ENCODE results near the gene AP4M1.

Gene AP4M1, protein sequence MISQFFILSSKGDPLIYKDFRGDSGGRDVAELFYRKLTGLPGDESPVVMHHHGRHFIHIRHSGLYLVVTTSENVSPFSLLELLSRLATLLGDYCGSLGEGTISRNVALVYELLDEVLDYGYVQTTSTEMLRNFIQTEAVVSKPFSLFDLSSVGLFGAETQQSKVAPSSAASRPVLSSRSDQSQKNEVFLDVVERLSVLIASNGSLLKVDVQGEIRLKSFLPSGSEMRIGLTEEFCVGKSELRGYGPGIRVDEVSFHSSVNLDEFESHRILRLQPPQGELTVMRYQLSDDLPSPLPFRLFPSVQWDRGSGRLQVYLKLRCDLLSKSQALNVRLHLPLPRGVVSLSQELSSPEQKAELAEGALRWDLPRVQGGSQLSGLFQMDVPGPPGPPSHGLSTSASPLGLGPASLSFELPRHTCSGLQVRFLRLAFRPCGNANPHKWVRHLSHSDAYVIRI

DNA sequence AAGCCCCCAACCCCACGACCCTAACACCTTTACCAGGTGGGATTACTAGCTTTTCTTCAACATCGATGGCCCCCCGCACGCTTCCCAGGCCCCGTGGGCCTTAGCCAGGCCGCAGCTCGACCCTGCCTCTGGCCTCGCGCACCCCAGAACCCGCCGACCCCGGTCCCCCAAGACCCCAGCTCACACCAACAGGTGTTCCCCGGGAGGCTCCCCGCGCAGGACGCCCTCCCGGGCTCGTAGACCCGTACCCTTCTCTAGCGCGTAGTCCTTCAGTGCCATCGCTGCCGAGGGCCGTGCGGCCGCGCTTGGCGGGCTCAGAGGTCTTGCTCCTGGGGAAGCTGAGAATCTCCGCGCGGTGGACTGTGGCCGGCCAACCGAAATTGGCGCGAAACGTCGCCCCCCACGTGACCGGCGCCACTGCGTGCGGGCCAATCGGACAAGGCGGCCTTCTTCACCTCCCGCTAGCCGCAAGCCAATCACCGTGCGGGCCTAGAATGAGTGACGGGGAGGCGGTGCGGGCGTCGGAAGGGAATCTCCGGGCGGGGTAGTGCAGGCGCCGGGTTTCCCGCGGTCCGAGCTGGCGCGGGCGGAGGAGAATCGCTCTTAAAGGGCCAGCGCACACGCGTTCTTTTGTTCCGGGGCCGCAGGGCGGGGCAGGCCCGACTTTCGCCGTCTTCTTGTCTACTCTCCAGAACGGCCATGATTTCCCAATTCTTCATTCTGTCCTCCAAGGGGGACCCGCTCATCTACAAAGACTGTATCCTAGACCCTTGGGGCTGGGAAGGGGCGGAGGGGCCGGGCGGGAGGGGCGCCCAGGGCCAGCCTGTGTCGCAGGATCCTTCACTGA lies at the start of gene AP4M1, which contains the start of gene MCM7:
AP4M1 (plus strand) TSS at position 628 of the 847 bp plus-strand sequence; CDS start at position 700, 72 bp downstream.
MCM7 (minus strand) TSS at position 382 of the 847 bp plus-strand sequence; CDS start at position 279, 103 bp downstream.
- DNase-seq (ENCODE audit: low spot score), result peak; percentile 98

DNA sequence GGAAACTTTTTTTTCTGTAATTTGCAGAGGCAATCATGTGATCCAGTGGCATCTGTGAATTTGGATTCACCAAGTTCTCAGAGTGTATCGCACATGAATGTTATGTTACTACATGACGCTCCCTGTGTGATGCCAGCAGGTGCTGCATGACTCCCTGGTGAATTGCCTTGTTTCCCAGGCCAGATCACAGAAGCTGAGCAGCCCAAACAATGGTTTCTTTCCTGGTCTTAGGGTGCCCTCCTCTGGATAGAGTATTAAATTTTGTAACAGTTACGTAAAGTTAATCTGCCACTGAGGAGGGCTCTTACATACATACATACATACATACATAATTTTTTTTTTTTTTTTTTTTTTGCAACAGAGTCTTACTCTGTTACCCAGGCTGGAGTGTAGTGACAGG lies 48.2 kb upstream of the AP4M1 start:
- peak; percentile 77 for DNase-seq (ENCODE audit: low spot score)

- DNase-seq (ENCODE audit: low spot score), result no peak
Observed at GRCh38 chr7:100057006-100057405, 44.4 kb upstream of the AP4M1 start.

DNA sequence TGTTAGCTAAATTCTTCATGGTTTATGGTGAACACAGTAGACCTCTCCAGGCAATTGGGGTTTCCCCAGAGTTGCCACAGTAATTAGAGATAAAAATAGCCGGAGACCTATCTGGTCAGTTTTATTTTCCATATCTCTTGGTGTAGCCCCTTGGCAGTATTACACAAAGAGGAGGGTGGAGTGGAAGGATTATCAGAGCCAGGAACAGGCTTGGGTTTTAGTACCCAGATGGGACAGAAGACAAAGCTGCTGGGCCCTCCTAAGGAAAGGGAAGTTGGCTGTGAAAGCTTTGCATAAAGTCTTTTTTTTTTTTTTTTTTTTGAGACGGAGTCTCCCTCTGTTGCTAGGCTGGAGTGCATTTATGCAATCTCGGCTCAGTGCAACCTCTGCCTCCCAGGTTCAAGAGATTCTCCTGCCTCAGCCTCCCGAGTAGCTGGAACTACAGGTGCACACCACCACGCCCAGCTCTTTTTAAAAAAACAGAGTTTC lies 42.1 kb upstream of the AP4M1 start:
- DNase-seq (ENCODE audit: low spot score), result no peak

DNA sequence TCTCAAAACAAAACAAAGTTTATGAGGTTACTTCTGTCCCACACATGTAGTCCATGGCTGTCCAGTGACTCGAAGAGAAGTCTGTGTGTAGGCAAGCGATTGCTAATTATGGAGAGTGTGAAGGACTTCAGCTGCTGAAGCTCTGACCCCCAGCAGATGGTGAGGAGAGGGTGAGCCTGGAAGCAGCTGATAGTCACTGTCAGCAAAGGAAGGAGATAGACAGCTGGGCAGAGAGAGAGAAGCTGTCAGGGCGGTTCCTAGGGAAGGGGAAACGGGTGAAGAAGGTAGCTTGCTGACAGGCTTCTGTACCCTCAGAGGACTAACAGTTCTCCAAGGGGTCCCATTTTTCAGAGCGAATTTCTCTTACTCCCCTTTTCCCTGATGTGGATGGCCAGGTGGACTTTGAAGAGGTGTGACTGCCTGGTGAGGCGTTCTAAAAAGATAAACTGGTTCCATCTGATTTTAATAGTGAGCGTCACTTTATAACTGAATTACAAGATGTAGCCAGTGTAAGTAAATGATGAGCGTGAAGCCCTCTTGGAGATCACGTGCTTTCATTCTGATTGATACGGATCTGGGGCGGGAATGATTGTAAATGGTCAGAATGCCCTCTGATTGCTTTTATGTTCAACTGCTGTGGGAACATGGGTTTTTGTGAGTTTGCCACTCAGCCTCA lies 39.8 kb upstream of the AP4M1 start:
- no peak for DNase-seq (ENCODE audit: low spot score)

GRCh38 chr7:100063376-100063775 lies 38.1 kb upstream of the AP4M1 start:
- DNase-seq (ENCODE audit: low spot score), result no peak

GRCh38 chr7:100064162-100064561 lies 37.3 kb upstream of the AP4M1 start:
- no peak for DNase-seq (ENCODE audit: low spot score)

GRCh38 chr7:100065452-100066186 lies 35.8 kb upstream of the AP4M1 start:
- peak; percentile 35 for DNase-seq (ENCODE audit: low spot score)

DNA sequence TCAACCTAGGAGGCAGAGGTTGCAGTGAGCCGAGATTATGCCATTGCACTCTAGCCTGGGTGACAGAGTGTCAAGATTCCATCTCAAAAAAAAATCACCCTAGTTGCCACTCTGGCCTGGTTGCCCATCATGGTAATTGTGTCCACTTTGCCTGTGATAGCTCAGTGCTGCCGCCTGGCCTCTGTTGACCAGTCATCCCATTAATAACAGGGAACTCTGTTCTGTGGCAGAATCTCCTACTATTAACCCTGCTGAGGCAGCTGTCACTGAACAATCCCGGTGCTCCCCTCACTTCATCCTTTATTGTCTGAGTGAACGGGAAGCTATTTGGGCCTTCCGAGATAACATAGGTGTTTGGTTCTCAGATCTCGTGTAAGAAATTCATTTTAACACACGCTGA lies 34.5 kb upstream of the AP4M1 start:
- no peak for DNase-seq (ENCODE audit: low spot score)

DNA sequence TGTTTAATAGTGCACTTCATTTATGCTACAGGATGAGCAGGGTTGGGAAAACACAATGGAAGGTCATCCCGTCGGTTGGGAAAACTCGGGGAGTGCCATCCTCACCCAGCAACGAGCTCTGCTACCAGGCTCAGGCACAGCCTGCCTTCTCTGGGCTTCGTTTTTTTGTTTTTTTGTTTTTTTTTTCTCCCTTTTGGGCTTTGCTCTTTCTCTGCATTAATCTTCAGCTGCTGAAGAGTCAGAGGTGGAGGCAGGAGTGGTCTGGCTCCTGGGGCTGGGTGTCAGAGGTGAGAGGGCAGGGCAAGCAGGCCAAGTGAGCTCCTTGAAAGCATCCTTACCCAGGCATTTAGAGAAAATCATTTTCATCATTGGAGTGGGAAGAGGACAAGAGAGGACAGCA lies 31.5 kb upstream of the AP4M1 start:
- no peak for DNase-seq (ENCODE audit: low spot score)

GRCh38 chr7:100071018-100071723 lies 30.3 kb upstream of the AP4M1 start:
- no peak for DNase-seq (ENCODE audit: low spot score)

DNA sequence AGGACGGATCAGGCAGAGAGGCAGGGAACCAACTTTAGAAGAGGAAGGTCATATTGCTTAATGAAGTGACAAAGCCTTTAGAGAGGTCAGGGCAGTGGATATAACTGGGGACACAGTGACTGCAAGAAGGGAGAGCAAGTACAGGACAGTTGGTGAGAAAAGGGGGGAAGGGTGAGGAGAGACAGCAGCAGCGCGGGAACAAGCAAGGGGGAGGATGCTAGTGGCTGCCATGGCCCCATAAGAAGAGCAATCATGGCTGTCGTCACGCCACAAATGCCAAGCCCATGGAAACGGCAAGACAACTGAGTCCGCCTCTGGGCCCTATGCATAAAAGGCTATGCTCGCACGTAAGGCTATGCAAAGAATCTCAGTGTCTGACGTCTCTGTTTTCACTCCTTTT lies 29.0 kb upstream of the AP4M1 start:
- no peak for DNase-seq (ENCODE audit: low spot score)

DNA sequence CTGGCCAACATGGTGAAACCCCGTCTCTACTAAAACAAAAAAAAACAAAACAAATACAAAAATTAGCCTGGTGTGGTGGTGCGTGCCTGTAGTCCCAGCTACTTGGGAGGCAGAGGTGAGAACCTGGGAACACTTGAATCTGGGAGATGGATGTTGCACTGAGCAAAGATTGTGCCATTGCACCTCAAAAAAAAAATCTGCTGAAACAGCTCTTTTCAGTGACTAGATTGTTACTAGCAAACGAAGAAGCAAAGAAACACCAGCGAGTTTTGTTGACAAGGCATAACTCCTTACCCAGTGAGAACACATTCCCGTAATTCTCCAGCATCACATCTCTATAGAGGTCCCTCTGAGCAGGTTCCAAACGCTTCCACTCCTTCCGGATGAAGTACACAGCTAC lies 26.6 kb upstream of the AP4M1 start:
- no peak for DNase-seq (ENCODE audit: low spot score)

DNA sequence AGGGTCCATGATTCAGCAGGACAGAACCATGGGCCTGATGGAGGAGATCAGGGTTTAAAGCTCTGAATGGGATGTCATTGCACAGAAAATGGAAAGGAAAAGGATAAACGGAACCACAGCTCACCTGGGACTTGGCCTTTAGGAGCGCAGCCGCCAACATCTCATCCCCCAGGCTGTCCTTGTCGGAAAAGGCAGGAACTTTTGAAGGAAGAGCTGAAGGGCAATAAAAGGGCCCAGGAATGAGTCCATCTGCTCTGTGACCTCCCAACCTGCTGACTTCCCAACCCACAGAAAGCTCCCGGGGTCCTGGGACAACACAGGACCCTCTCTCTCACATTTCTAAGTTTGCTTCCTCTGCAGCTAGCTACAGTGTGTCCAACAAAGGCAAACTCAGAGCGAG lies 26.0 kb upstream of the AP4M1 start:
- DNase-seq (ENCODE audit: low spot score), result no peak

DNA sequence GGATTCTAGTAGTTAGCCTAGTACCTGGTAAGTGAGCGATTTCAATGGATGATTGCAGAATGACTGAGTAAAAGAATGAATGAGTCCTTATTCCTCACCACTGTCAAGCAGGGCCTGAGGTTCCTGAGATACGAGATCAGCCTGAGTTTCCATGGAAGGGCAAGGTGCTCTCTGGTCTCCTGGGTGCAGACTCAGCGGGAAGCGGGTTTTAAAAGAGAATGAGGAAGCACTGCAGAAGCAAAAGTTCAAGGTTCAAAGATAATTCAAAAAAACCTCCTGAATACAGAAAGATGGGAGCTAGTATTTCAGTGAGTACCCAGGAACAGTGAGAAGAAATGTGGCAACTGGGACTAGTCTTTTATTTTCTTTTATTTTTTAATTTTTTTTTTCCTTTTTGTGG lies 24.2 kb upstream of the AP4M1 start:
- no peak for DNase-seq (ENCODE audit: low spot score)

DNA sequence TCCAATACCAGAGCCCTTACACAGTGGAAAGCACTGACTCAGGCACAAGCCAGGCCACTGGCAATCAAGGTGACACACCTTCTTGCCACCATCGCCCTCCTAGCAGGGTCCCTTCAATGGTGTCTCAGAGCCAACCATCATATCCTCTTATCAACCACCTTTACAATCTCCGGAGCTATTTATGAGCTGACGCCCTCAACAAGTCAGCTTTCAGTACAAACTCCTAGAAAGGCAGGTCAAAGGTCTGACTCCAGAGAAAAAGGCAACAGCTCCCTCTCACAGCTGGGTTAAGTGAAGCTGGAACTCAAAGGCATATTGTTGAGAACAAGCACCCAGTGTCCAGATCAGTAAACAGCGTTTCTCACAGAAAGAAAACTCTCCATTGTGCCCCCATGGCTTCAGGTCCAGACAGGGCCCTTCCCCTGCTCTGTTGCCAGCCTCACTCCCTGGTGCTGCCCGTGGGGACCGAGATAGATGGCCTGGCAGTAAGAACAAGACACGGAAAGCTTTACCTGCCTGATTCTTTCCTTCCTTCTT lies 22.4 kb upstream of the AP4M1 start:
- no peak for DNase-seq (ENCODE audit: low spot score)

- DNase-seq (ENCODE audit: low spot score), result no peak
Observed at GRCh38 chr7:100080907-100081534, 20.4 kb upstream of the AP4M1 start.

- DNase-seq (ENCODE audit: low spot score), result peak; percentile 87
Observed at GRCh38 chr7:100081535-100082102, 19.8 kb upstream of the AP4M1 start, which contains the start of gene ZNF3. ZNF3 (minus strand) TSS chr7:100081723; CDS start chr7:100077357, 4,366 bp downstream.

GRCh38 chr7:100082978-100083377 lies 18.5 kb upstream of the AP4M1 start:
- no peak for DNase-seq (ENCODE audit: low spot score)

DNA sequence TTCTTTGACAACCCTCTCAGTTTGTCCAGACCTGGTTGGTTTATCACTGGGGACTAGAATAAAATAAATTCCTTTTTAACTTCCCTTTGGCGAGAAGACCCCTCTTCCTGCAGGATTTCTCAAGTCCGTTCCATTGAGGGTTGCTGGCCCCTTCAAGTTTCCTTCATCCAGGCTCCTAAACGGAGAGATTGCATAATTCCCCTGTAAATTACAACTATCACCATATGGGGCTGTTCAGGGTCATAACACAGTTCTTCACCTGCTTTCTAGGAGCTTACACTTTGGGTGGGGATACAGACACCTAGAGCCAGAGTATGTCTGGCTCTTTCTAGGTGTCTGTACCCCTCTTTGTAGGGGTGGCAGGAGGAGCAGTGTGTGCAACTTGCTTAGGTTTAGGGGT lies 15.9 kb upstream of the AP4M1 start:
- DNase-seq (ENCODE audit: low spot score), result no peak

Data from HuH-7.5 (cell line).